Endothelial cell of hepatic sinusoid (primary cell): ENCODE results near the gene TTF1.

Source experiments
- in situ Hi-C: cut with HindIII; loops from 2 replicates; pipeline ENCODE4 v1.10.0; 2017; ENCODE audit warnings: low sequenced_read_pairs

The TTF1 gene

GRCh38 chr9:132406554-132407122 lies at the start of gene TTF1:
TSS of gene TTF1 (minus strand) at chr9:132406840. CDS start at chr9:132402821, 4,019 bp downstream.
- in situ Hi-C loops, result loop anchor here (10.0 kb wide), 1 partner anchor 148 kb away; no protein-coding TSS in a partner anchor

- in situ Hi-C loops, result no loop called here
Measured at GRCh38 chr9:132456241-132456640, 49.6 kb upstream of the TTF1 start.

- in situ Hi-C loops, result no loop called here
Measured at GRCh38 chr9:132451276-132451675, 44.6 kb upstream of the TTF1 start.

- in situ Hi-C loops, result no loop called here
Measured at GRCh38 chr9:132447902-132448301, 41.3 kb upstream of the TTF1 start.

- in situ Hi-C loops, result no loop called here
Measured at GRCh38 chr9:132447346-132447745, 40.7 kb upstream of the TTF1 start.

- in situ Hi-C loops, result no loop called here
Measured at GRCh38 chr9:132446887-132447286, 40.2 kb upstream of the TTF1 start.

GRCh38 chr9:132443951-132444607 lies 37.4 kb upstream of the TTF1 start:
- in situ Hi-C loops, result no loop called here

- in situ Hi-C loops, result no loop called here
Measured at GRCh38 chr9:132441404-132441803, 34.8 kb upstream of the TTF1 start.

GRCh38 chr9:132440735-132441134 lies 34.1 kb upstream of the TTF1 start:
- in situ Hi-C loops, result no loop called here

- in situ Hi-C loops, result no loop called here
Measured at GRCh38 chr9:132439153-132439552, 32.5 kb upstream of the TTF1 start.

- in situ Hi-C loops, result no loop called here
Measured at GRCh38 chr9:132434881-132435280, 28.2 kb upstream of the TTF1 start.

- in situ Hi-C loops, result no loop called here
Measured at GRCh38 chr9:132430998-132431397, 24.4 kb upstream of the TTF1 start.

GRCh38 chr9:132426639-132427414 lies 20.2 kb upstream of the TTF1 start:
- in situ Hi-C loops, result no loop called here

- in situ Hi-C loops, result no loop called here
Measured at GRCh38 chr9:132425675-132426062, 19.0 kb upstream of the TTF1 start.

GRCh38 chr9:132424857-132425674 lies 18.4 kb upstream of the TTF1 start:
- in situ Hi-C loops, result no loop called here

- in situ Hi-C loops, result no loop called here
Measured at GRCh38 chr9:132423503-132423902, 16.9 kb upstream of the TTF1 start.

- in situ Hi-C loops, result no loop called here
Measured at GRCh38 chr9:132422574-132422973, 15.9 kb upstream of the TTF1 start.

- in situ Hi-C loops, result no loop called here
Measured at GRCh38 chr9:132418726-132419363, 12.2 kb upstream of the TTF1 start.

- in situ Hi-C loops, result no loop called here
Measured at GRCh38 chr9:132415181-132415580, 8.5 kb upstream of the TTF1 start.

- in situ Hi-C loops, result loop anchor here (5.0 kb wide), 1 partner anchor 68 kb away; no protein-coding TSS in a partner anchor
Measured at GRCh38 chr9:132414731-132415130, 8.1 kb upstream of the TTF1 start.

- in situ Hi-C loops, result loop anchor here (5.0 kb wide), 1 partner anchor 68 kb away; no protein-coding TSS in a partner anchor
Measured at GRCh38 chr9:132413926-132414325, 7.3 kb upstream of the TTF1 start.
